Breast epithelium (tissue), 3 donors: Measurements from ENCODE around the gene OPCML.

Experiments
- POLR2A ChIP-seq: fragments of 450-650 bp; IDR thresholded peaks from one replicate; pipeline ENCODE4 v1.6.1; 2016; ENCODE audit warnings: antibody characterized with exemption, mild to moderate bottlenecking, moderate library complexity
- POLR2AphosphoS5 ChIP-seq, 3 donors: sonication (generic); formaldehyde crosslinking; IDR thresholded peaks; one replicate each; pipeline ENCODE4 v1.6.1; 2017; ENCODE audit warnings: antibody characterized with exemption in 3 of 3
- TF ChIP-seq, protein P1 (sequence below), 3 donors: fragments of 450-650 bp; IDR thresholded peaks; one replicate each; pipeline ENCODE4 v1.5.1; 2016 to 2017; ENCODE audit warnings: antibody characterized with exemption in 3 of 3, mild to moderate bottlenecking in 3 of 3, moderate library complexity in 3 of 3

DNA sequence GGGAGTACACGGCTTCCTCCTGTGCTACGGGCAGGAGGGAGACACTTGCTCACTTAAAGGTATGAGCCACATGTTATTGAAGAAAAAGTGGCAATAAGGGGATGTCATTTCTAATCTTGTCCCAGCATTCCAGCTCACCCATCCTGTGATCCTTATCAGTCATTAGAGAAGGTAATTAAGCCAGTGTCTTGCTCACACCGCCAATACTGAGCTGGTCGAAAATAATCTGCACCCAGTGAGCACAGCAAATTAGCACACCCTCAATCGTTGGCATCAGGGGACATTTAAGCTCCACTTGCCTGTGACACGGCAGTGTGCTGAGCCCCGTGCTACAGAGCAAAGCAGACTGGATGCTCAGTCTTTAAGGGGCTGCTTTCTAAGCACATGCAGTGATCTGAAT, 510.7 kb downstream of the OPCML start:
- TF ChIP-seq POLR2A (no peak), POLR2AphosphoS5 (IDR thresholded peaks at IDR 0.05) (no peak)
- TF ChIP-seq, protein P1, sequence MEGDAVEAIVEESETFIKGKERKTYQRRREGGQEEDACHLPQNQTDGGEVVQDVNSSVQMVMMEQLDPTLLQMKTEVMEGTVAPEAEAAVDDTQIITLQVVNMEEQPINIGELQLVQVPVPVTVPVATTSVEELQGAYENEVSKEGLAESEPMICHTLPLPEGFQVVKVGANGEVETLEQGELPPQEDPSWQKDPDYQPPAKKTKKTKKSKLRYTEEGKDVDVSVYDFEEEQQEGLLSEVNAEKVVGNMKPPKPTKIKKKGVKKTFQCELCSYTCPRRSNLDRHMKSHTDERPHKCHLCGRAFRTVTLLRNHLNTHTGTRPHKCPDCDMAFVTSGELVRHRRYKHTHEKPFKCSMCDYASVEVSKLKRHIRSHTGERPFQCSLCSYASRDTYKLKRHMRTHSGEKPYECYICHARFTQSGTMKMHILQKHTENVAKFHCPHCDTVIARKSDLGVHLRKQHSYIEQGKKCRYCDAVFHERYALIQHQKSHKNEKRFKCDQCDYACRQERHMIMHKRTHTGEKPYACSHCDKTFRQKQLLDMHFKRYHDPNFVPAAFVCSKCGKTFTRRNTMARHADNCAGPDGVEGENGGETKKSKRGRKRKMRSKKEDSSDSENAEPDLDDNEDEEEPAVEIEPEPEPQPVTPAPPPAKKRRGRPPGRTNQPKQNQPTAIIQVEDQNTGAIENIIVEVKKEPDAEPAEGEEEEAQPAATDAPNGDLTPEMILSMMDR (IDR thresholded peaks at IDR 0.05): no peak
